ENCODE measurements around the gene GABRR3.

- TF ChIP-seq POLR2A (IDR thresholded peaks at IDR 0.05), result peak in 1 of 2 donors; percentile 37
- TF ChIP-seq, protein P1, sequence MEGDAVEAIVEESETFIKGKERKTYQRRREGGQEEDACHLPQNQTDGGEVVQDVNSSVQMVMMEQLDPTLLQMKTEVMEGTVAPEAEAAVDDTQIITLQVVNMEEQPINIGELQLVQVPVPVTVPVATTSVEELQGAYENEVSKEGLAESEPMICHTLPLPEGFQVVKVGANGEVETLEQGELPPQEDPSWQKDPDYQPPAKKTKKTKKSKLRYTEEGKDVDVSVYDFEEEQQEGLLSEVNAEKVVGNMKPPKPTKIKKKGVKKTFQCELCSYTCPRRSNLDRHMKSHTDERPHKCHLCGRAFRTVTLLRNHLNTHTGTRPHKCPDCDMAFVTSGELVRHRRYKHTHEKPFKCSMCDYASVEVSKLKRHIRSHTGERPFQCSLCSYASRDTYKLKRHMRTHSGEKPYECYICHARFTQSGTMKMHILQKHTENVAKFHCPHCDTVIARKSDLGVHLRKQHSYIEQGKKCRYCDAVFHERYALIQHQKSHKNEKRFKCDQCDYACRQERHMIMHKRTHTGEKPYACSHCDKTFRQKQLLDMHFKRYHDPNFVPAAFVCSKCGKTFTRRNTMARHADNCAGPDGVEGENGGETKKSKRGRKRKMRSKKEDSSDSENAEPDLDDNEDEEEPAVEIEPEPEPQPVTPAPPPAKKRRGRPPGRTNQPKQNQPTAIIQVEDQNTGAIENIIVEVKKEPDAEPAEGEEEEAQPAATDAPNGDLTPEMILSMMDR (IDR thresholded peaks at IDR 0.05), result no peak
These were observed 63.2 kb downstream of the GABRR3 start, which contains the start of gene RIOX2 for GRCh38 chr3:97971679-97972567.
